Motor neuron (in vitro differentiated cells): Measurements from ENCODE around the gene MCF2L2. TPM values are rescaled to one million over a fixed set of nuclear protein-coding genes. Genes with fewer than 3 reads are reported as not detected.

ENCODE experiments used
- ATAC-seq, 8 experiments: fragments of 200-7000 bp; cut with Tn5 transposase; replicated peaks in 6 of 8; 2 replicates each; pipeline ENCODE4 v1.8.0; 2021; ENCODE audit warnings: mild to moderate bottlenecking in 8 of 8, moderate library complexity in 8 of 8
- H3K27ac ChIP-seq, 2 donors: fragments of 250-450 bp; sonication (Bioruptor Pico); 2 replicates each; pipeline ENCODE4 v1.9.0; 2021; ENCODE audit warnings: antibody characterized with exemption in 2 of 2, mild to moderate bottlenecking in 2 of 2, moderate library complexity in 1 of 2
- H3K4me1 ChIP-seq, 2 donors: fragments of 250-450 bp; sonication (Bioruptor Pico); replicated peaks in 1 of 2; 2 replicates each; pipeline ENCODE4 v1.6.1; 2021; ENCODE audit warnings: antibody characterized with exemption in 2 of 2, mild to moderate bottlenecking in 2 of 2, moderate library complexity in 1 of 2
- H3K4me3 ChIP-seq, 5 donors: fragments of 250-450 bp; sonication (Bioruptor Pico); 2 replicates each; pipeline ENCODE4 v1.9.0; 2021; ENCODE audit warnings: antibody characterized with exemption in 5 of 5, mild to moderate bottlenecking in 5 of 5, moderate library complexity in 4 of 5
- WGBS, 10 experiments: fragments of 450-650 bp; shearing (Covaris generic); methylation state at CpG; one replicate each; pipeline ENCODE4 v1.0.0; 2022; 5-methylcytosine and 5-hydroxymethylcytosine counted together
- in situ Hi-C, 9 experiments: fragments of 400-800 bp; cut with MboI; loops; one replicate each; pipeline ENCODE4 v1.15.0; 2021; ENCODE audit warnings: low sequenced_read_pairs in 9 of 9, low pct_unique_long_range_greater_than_20kb in 2 of 9; ENCODE audit not compliant: unreplicated experiment in 9 of 9
- total RNA-seq, 8 experiments: library from RNA; unstranded; fragments of 300-600 nt; gene quantifications; 2 replicates each; pipeline versions ENCODE4 v1.2.3 to v1.2.4, GENCODE V29; 2022

The MCF2L2 gene
- total RNA-seq, 8 experiments from 2014 or later = 0.81 to 16.4 (median 5.6) TPM

DNA sequence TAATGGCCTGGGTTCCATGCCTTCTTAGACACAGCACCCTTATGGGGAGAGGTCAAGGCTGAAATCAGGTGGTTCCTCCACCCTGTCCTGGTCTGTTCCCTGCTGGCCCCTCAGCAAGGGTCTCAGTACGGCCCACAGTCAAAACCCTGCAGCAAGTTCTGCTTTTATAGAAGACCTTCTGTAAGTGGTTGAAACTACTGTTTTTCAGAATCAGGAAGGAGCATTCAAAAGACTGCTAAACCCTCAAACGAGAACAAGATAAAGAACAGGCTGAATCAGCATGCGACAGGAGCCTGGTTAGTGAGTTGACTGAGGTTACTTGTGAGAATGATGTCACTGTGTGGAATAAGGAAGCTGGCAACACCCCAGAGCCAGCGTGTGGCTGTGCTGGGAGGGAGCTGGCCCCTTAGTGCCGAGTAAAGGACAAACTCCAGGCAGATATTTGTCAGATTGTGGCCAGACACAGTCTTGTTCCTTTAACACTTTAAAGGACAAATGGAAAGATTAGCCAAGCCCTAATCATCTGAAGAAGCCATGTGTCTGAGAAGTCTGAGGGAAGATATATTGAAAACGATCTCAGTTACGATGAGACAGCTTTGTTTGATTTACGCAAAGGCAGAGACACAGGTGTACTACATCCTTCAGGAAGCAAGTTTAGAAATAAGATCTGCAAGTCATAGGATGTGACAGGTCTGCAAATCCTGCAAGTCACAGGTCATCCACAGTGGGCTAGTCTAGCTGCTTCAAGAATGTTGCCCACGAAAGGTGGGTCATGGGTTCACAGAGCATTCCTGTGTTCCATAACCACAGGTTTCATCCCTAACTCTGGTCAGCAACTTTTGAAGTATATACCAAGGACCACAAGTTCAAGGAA, 121.4 kb downstream of the MCF2L2 start:
- 20 to 100% (median 60%) methylated on average over 1 to 8 of the region's 9 CpGs for WGBS, 10 experiments
- no peaks in the 10 kb centered on the region for H3K4me1 ChIP-seq
- no peak overlapping the region for H3K4me3 ChIP-seq
- in situ Hi-C loops = no loop called here
- H3K27ac ChIP-seq = no peak overlapping the region
- ATAC-seq = peak in 7 of 8 experiments; percentile 88 to 99 (median 95)

DNA sequence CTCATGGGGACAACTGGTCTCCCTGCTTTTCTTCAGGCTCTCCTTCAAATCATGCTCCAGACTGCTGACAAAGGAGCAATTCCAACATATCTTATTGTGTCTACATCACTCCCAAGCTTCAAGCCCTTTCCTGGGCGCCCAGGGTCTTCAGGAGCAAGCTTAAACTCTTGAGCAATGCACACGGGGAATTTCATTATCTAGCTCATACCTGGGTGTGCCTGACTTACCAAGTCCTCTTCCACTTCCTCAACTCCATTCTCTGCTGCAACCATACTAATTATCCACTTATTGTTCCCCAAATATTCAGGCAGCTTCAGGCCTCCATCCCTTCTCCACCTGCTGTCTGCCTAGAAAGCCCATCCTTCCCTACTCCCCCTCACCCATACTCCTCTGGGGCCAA, 124.7 kb downstream of the MCF2L2 start:
- in situ Hi-C loops = no loop called here
- ATAC-seq = no peak

GRCh38 chr3:183301937-183302580, 126.4 kb downstream of the MCF2L2 start:
- in situ Hi-C loops = no loop called here
- H3K27ac ChIP-seq = no peak overlapping the region
- peaks cover 6 to 19% of the 10 kb centered on the region in 2 donors for H3K4me1 ChIP-seq
- 40 to 95% (median 78%) methylated on average over 1 to 4 of the region's 8 CpGs; no CpG with 5 or more reads in 4 of the 10 experiments for WGBS, 10 experiments
- no peak for ATAC-seq
- H3K4me3 ChIP-seq = no peak overlapping the region

More for the DNA sequence above, 124.7 kb downstream of the MCF2L2 start:
- no peak overlapping the region for H3K27ac ChIP-seq
- H3K4me3 ChIP-seq = no peak overlapping the region
- 23 to 100% (median 84%) methylated on average over 1 to 2 of the region's 2 CpGs; no CpG with 5 or more reads in 4 of the 10 experiments for whole genome bisulfite sequencing, 10 experiments
- peaks cover 6 to 8% of the 10 kb centered on the region in 2 donors for H3K4me1 ChIP-seq

DNA sequence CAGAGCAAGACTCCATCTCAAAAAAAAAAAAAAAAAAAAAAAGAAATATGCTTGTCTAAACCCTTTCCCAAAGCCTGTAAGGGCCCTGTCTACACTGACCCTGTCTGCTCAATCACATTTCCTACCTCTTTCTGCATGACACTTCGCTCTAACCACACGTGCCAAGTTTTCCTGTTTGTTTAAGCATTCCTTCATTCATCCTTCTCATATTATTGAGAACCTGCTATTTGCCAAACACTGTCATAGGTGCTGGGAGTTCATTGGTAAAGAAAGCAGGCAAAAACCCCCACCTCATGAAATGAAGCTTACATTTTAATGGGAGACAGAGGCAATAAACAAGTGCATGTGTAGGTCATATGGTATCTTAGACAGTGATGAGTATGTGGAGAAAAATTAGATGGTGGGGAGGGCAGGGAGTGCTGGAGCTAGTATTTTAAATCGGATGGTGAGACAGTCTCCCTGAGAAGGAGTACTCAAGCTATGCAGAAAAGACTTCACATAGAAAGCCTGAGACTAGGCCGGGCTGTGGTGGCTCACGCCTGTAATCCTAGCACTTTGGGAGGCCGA, 127.3 kb downstream of the MCF2L2 start:
- Histone ChIP-seq H3K4me1 (peaks cover 6 to 19% of the 10 kb centered on the region in 2 donors), H3K27ac (no peak overlapping the region), H3K4me3 (no peak overlapping the region)
- 35 to 98% (median 85%) methylated on average over 1 to 6 of the region's 6 CpGs; no CpG with 5 or more reads in 1 of the 10 experiments for WGBS, 10 experiments
- in situ Hi-C loops = no loop called here
- ATAC-seq = no peak

DNA sequence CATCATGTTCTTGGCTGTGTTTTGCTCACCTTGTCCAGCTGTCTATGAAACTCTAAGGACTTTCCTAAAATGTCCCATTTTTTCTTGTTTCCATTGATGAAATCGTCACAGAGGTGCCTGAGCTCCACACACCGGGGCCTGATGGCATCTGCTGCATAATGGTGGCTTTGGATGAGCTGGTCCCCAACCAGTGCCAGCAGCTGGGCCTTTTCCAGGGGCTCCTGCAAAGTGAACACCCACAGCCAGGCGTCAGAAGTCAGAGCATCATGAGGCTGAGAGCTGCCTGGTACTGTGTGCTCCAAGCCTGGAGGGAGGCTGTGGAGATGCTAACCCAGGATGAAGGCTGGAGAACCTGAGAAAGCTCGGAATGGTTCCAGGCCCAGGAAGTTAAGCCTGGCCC, 128.4 kb downstream of the MCF2L2 start:
- in situ Hi-C loops = no loop called here
- Histone ChIP-seq H3K4me1 (peaks cover 6 to 19% of the 10 kb centered on the region in 2 donors), H3K27ac (no peak overlapping the region), H3K4me3 (no peak overlapping the region)
- WGBS, 10 experiments = 92 to 100% (median 100%) methylated on average over 1 to 3 of the region's 4 CpGs; no CpG with 5 or more reads in 5 of the 10 experiments
- ATAC-seq = no peak

GRCh38 chr3:183298701-183299153, 129.7 kb downstream of the MCF2L2 start:
- ATAC-seq = peak; percentile 90 to 99 (median 98)
- WGBS, 10 experiments = 0 to 19% (median 7%) methylated on average over 1 to 4 of the region's 5 CpGs; no CpG with 5 or more reads in 5 of the 10 experiments
- Histone ChIP-seq H3K27ac (peak overlapping the region; percentile 33 to 75), H3K4me3 (no peak overlapping the region), H3K4me1 (peaks cover 6 to 19% of the 10 kb centered on the region in 2 donors)
- in situ Hi-C loops = no loop called here

GRCh38 chr3:183296944-183297343, 131.5 kb downstream of the MCF2L2 start:
- peaks cover 6 to 19% of the 10 kb centered on the region in 2 donors for H3K4me1 ChIP-seq
- no peak overlapping the region for H3K4me3 ChIP-seq
- in situ Hi-C loops = no loop called here
- ATAC-seq = no peak
- 60 to 100% (median 96%) methylated on average over 1 to 8 of the region's 12 CpGs; no CpG with 5 or more reads in 3 of the 10 experiments for WGBS, 10 experiments
- H3K27ac ChIP-seq = no peak overlapping the region

- in situ Hi-C loops = no loop called here
- peaks cover 6 to 19% of the 10 kb centered on the region in 2 donors for H3K4me1 ChIP-seq
- WGBS, 10 experiments = 0 to 100% (median 48%) methylated on average over 1 to 2 of the region's 3 CpGs; no CpG with 5 or more reads in 5 of the 10 experiments
- H3K4me3 ChIP-seq = no peak overlapping the region
- ATAC-seq = no peak
- H3K27ac ChIP-seq = no peak overlapping the region
Measured at GRCh38 chr3:183295211-183295610, 133.2 kb downstream of the MCF2L2 start.

- 20 to 100% (median 83%) methylated on average over 1 to 2 of the region's 2 CpGs; no CpG with 5 or more reads in 2 of the 10 experiments for WGBS, 10 experiments
- in situ Hi-C loops = no loop called here
Measured at GRCh38 chr3:183293966-183294365, 134.5 kb downstream of the MCF2L2 start.

DNA sequence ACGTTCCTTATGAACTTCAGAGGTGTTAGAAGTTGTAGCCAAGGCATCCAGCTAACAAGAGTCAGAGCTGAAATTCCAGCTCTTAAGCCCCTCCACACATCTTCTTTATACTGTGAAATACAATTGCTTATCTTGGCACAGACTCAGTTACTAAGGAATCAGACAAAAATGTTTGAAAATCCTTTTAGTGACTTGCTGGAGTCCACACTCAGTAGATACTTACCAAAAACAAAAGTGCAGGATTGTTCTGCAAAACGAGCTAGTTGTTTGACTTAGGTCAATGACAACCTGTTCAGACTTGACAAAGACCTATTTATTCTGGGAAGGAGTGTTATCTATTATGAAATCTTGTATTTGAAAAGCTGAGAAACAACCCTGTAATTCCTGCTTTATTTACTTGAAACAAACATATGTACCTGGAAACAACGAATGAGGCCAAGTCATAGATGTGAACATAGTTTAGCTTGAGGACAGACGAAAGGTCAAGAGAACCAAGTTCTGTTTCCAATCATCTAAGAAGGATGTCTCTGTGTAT, 136.9 kb downstream of the MCF2L2 start:
- H3K27ac ChIP-seq = no peak overlapping the region
- no peak overlapping the region for H3K4me3 ChIP-seq
- in situ Hi-C loops = no loop called here
- no peaks in the 10 kb centered on the region for H3K4me1 ChIP-seq
- WGBS, 10 experiments = 0 to 93% (median 66%) methylated on average over 1 to 4 of the region's 4 CpGs; no CpG with 5 or more reads in 1 of the 10 experiments
- ATAC-seq = peak in 3 of 8 experiments; percentile 60 to 87 (median 72)

More at GRCh38 chr3:183293966-183294365, 134.5 kb downstream of the MCF2L2 start:
- no peak for ATAC-seq
- no peak overlapping the region for H3K4me3 ChIP-seq
- H3K27ac ChIP-seq = no peak overlapping the region
- peaks cover under 1 to 12% of the 10 kb centered on the region in 2 donors for H3K4me1 ChIP-seq

DNA sequence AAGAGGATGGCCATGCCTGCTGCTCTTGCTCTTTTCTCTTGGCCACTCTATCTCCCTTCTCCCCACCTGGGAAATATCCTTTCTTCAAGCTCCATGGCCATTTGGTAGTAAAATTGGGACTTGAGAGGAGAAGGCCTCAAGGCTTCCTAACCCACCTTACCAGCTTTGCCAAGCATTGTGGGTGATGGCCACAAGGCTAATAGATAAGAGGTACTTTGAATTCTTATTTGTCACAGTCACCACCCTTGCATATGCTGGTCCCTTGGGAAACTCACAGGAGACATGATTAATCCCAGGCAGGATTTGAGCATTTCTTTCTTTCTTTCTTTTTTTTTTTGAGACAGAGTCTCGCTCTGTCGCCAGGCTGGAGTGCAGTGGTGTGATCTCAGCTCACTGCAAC, 138.2 kb downstream of the MCF2L2 start:
- no peak for ATAC-seq
- Histone ChIP-seq H3K4me1 (no peaks in the 10 kb centered on the region), H3K4me3 (no peak overlapping the region), H3K27ac (no peak overlapping the region)
- in situ Hi-C loops = no loop called here
- WGBS, 10 experiments = 100% methylated on average over 2 of the region's 2 CpGs; no CpG with 5 or more reads in 9 of the 10 experiments

- no peak for ATAC-seq
- in situ Hi-C loops = no loop called here
- WGBS, 10 experiments = 63 to 100% (median 100%) methylated on average over 1 to 2 of the region's 2 CpGs; no CpG with 5 or more reads in 1 of the 10 experiments
Measured at GRCh38 chr3:183288117-183288516, 140.3 kb downstream of the MCF2L2 start.

More at GRCh38 chr3:183288117-183288516, 140.3 kb downstream of the MCF2L2 start:
- no peak overlapping the region for H3K4me3 ChIP-seq
- H3K27ac ChIP-seq = no peak overlapping the region
- H3K4me1 ChIP-seq = no peaks in the 10 kb centered on the region
